ENCODE data around the gene ADD3.

GRCh38 chr10:110181911-110182310, 174.1 kb downstream of the ADD3 start:
- no peak for TF ChIP-seq MAX (IDR thresholded peaks at IDR 0.05; ENCODE audit: low read depth, low read length)
- no peak for TF ChIP-seq CTCF (IDR thresholded peaks at IDR 0.05; ENCODE audit: low read depth, low read length)

Data from NB4 (cell line).